Renal cortical epithelial cell (primary cell): ENCODE results near the gene JAK1. TPM values are rescaled to one million over a fixed set of nuclear protein-coding genes. Genes with fewer than 3 reads are reported as not detected.
"Not testable (repeated sequence)": the region's sequence is repeated elsewhere in the genome, so short reads cannot be mapped to it uniquely, and the experiment has no call there.

Experiments
- DNase-seq: peaks from one replicate; pipeline ENCODE4 v3.0.0-alpha.2; 2011; ENCODE audit warnings: low read depth
- total RNA-seq: library from RNA; depleted of rRNA; stranded (reverse); fragments of >200 nt; gene quantifications from 2 replicates; pipeline ENCODE4 v1.2.3, GENCODE V29; 2014

JAK1 gene
- total RNA-seq, 1 donor from 2014 or later = 415 TPM

GRCh38 chr1:64839732-64840405, 126.5 kb downstream of the JAK1 start:
- DNase-seq = no peak

GRCh38 chr1:64839261-64839660, 127.1 kb downstream of the JAK1 start:
- DNase-seq = no peak

GRCh38 chr1:64838486-64838885, 127.9 kb downstream of the JAK1 start:
- DNase-seq = no peak

GRCh38 chr1:64836802-64837201, 129.5 kb downstream of the JAK1 start:
- no peak for DNase-seq

- peak; percentile 79 for DNase-seq
Observed at GRCh38 chr1:64834734-64835133, 131.6 kb downstream of the JAK1 start.

- no peak for DNase-seq
Observed at GRCh38 chr1:64830030-64830651, 136.2 kb downstream of the JAK1 start.

- no peak for DNase-seq
Observed at GRCh38 chr1:64829411-64830029, 136.8 kb downstream of the JAK1 start.

GRCh38 chr1:64828829-64829228, 137.5 kb downstream of the JAK1 start:
- no peak for DNase-seq

- DNase-seq = no peak
Observed at GRCh38 chr1:64826991-64827390, 139.4 kb downstream of the JAK1 start.

- DNase-seq = peak; percentile 72
Observed at GRCh38 chr1:64823691-64824476, 142.5 kb downstream of the JAK1 start.

- no peak for DNase-seq
Observed at GRCh38 chr1:64822621-64823020, 143.7 kb downstream of the JAK1 start.

- DNase-seq = not testable (repeated sequence)
Observed at GRCh38 chr1:64820572-64820971, 145.8 kb downstream of the JAK1 start.

GRCh38 chr1:64817364-64817763, 149.0 kb downstream of the JAK1 start:
- not testable (repeated sequence) for DNase-seq

GRCh38 chr1:64814427-64814826, 151.9 kb downstream of the JAK1 start:
- no peak for DNase-seq

GRCh38 chr1:64811131-64811530, 155.2 kb downstream of the JAK1 start:
- DNase-seq = no peak

- DNase-seq = no peak
Observed at GRCh38 chr1:64810001-64810400, 156.3 kb downstream of the JAK1 start.

GRCh38 chr1:64809309-64809708, 157.0 kb downstream of the JAK1 start:
- DNase-seq = no peak

- no peak for DNase-seq
Observed at GRCh38 chr1:64801851-64802523, 164.4 kb downstream of the JAK1 start.

- no peak for DNase-seq
Observed at GRCh38 chr1:64798872-64799271, 167.5 kb downstream of the JAK1 start.

GRCh38 chr1:64790832-64791487, 175.4 kb downstream of the JAK1 start:
- no peak for DNase-seq
